Mesothelial cell of epicardium (in vitro differentiated cells): ENCODE data around the gene NFATC1. TPM values are rescaled to one million over a fixed set of nuclear protein-coding genes. Genes with fewer than 3 reads are reported as not detected.

Source experiments
- DNase-seq, 2 experiments: peaks; one replicate each; pipeline ENCODE4 v3.0.0; 2021; ENCODE audit warnings: low spot score in 2 of 2; ENCODE audit not compliant: unreplicated experiment in 2 of 2
- H3K27ac Mint-ChIP-seq: 2 replicates; pipeline ENCODE4 v1.8.0; 2021; ENCODE audit warnings: mixed read lengths
- H3K27me3 Mint-ChIP-seq: 2 replicates; pipeline ENCODE4 v1.8.0; 2021; ENCODE audit warnings: low read depth, mixed read lengths
- H3K36me3 Mint-ChIP-seq: 2 replicates; pipeline ENCODE4 v1.8.0; 2021; ENCODE audit warnings: mixed read lengths
- H3K4me1 Mint-ChIP-seq: 2 replicates; pipeline ENCODE4 v1.8.0; 2021; ENCODE audit warnings: mixed read lengths
- H3K4me3 Mint-ChIP-seq: 2 replicates; pipeline ENCODE4 v1.8.0; 2021; ENCODE audit warnings: mild to moderate bottlenecking, moderate library complexity, mixed read lengths
- H3K9me3 Mint-ChIP-seq: 2 replicates; pipeline ENCODE4 v1.8.0; 2021; ENCODE audit warnings: mixed read lengths
- total RNA-seq: library from RNA; stranded (reverse); gene quantifications from 3 replicates; pipeline ENCODE4 v1.2.1, GENCODE V29; 2021
- TF ChIP-seq, protein P1 (sequence below): fragments of 200-600 bp; sonication (generic); IDR thresholded peaks from one replicate; pipeline ENCODE4 v1.5.0; 2021; ENCODE audit warnings: antibody characterized with exemption; ENCODE audit not compliant: unreplicated experiment

Gene NFATC1
- total RNA-seq, 1 donor from 2014 or later: 13.4 TPM

DNA sequence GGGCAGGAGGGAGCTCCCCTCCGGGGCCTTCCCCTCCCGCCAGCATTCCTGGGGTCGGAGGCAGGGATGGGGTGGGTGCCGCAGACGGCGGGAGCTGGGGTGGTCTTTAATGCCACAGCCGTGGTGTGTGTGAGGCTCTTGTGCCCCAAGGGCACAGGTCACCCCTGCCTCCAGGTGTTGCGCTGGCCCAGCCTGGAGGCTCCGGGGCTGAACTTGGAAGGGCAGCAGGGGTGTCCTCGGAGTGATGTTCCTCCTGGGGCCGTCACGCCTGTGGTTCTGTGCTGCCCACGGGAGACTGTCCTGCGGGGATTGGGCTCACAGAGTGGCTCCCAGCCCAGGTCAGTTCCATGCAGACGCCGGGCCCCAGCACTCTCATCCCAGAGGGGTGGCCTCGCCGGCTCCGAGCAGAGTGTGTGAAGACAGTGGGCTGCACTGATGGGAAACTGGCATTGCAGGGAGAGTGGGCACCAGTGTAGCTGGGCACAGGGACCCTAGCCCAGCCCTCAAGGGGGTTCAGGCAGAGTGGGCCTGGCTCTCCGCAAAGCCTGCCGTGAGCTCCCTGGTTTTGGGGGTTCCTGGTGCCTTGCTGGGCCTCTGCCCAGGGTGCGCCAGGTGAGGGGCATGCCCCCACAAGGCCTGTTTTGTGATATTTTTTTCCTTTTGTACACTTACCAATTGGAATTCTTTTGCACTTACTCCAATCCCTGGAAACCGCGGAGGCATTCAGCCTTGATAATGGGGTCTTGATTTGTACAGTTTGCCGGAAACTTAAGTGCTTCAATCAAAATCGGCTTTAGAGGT lies 56.7 kb downstream of the NFATC1 start:
- no peaks in the 10 kb centered on the region for H3K4me1 Mint-ChIP-seq
- TF ChIP-seq, protein P1, sequence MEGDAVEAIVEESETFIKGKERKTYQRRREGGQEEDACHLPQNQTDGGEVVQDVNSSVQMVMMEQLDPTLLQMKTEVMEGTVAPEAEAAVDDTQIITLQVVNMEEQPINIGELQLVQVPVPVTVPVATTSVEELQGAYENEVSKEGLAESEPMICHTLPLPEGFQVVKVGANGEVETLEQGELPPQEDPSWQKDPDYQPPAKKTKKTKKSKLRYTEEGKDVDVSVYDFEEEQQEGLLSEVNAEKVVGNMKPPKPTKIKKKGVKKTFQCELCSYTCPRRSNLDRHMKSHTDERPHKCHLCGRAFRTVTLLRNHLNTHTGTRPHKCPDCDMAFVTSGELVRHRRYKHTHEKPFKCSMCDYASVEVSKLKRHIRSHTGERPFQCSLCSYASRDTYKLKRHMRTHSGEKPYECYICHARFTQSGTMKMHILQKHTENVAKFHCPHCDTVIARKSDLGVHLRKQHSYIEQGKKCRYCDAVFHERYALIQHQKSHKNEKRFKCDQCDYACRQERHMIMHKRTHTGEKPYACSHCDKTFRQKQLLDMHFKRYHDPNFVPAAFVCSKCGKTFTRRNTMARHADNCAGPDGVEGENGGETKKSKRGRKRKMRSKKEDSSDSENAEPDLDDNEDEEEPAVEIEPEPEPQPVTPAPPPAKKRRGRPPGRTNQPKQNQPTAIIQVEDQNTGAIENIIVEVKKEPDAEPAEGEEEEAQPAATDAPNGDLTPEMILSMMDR: no peak
- DNase-seq: no peak
- no peaks in the 10 kb centered on the region for H3K36me3 Mint-ChIP-seq
- no peak overlapping the region for H3K27ac Mint-ChIP-seq
- H3K27me3 Mint-ChIP-seq: no peaks in the 10 kb centered on the region
- no peak overlapping the region for H3K4me3 Mint-ChIP-seq
- H3K9me3 Mint-ChIP-seq: no peaks in the 10 kb centered on the region

DNA sequence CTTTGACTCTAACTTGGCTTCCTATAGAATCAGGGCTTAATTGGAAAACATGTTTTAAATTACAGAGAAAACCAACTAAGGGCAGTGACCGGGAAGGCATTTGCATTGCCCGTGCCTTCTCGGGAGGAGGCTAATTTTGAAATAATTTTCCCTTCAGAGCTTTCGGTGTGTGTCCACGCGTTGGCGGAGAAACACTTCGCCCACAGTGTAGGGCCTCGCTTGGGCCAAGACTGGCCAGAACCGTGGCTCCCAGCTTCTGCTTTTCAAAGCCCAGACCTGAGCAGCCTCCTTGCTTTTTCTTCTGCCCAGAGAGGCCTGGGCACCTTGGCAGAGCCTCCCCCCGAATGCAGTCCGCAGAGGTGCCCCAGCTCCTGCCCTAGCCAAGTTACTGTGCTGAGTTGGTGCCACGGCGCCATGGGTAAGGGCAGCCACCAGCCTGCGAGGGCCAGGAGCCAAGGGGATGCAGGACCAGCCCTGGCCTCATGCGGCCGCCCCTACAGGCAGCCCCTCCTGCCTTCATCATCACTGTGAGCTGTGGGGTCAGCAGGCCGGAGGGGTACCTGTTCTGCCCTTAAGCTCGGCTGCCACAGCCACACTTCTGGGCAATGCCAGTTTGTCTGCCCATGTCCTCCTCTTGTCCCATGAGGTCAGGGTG lies 57.4 kb downstream of the NFATC1 start:
- TF ChIP-seq, protein P1: no peak
- H3K4me1 Mint-ChIP-seq: no peaks in the 10 kb centered on the region

DNA sequence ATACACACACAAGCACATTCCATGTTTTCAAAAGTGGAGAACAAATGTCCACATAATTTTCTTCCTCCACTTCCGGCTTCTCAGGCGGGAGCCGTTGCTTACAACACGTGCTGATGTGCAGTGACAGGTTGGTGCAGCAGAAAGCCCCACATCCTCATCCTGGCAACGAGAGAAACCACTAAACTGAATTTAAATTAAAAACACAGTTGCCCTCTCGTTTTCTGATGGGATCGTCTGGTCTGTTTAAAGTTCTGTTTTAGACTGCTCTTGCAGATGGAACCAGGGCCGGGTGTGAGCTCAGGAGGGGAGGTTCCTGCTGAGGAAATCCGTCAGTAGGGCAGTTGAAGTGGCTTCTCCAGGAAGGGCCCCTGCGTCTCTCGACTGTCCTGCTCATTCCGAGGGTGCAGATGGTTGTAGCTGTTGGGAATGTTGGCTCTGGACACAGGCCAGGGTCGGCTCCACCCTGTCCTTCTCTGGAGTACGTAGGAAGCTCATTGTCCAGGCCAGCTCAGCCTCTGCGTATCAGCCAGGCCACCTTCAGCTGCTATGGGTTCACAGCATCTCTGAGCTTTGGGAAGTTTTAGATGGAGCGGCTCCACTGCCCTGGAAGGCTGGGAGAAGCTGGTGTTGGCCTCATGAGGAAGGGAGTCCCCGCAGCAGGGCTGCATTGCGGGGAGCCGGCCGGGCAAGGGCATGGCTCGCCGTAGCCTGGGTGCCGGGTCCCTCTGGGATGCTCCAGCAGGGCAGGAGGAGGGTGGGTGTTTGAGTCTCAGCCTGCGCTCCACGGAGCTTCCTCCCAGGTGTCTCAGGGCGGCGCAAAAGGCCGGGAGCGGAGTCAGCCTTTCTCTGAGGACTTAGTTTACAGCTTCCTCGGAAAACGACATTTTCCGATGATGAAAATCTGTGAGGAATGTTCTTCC lies 58.3 kb downstream of the NFATC1 start:
- no peaks in the 10 kb centered on the region for H3K4me1 Mint-ChIP-seq
- H3K27ac Mint-ChIP-seq: no peak overlapping the region
- no peaks in the 10 kb centered on the region for H3K36me3 Mint-ChIP-seq
- TF ChIP-seq, protein P1: no peak
- H3K27me3 Mint-ChIP-seq: no peaks in the 10 kb centered on the region
- no peak for DNase-seq
- no peaks in the 10 kb centered on the region for H3K9me3 Mint-ChIP-seq
- no peak overlapping the region for H3K4me3 Mint-ChIP-seq

More for the DNA sequence above, 57.4 kb downstream of the NFATC1 start:
- no peak for DNase-seq
- H3K36me3 Mint-ChIP-seq: no peaks in the 10 kb centered on the region
- H3K27ac Mint-ChIP-seq: no peak overlapping the region
- H3K9me3 Mint-ChIP-seq: no peaks in the 10 kb centered on the region
- no peak overlapping the region for H3K4me3 Mint-ChIP-seq
- H3K27me3 Mint-ChIP-seq: no peaks in the 10 kb centered on the region

- DNase-seq: no peak
- Mint-ChIP-seq H3K4me1 (peaks cover 8% of the 10 kb centered on the region), H3K27ac (no peak overlapping the region), H3K27me3 (no peaks in the 10 kb centered on the region), H3K36me3 (no peaks in the 10 kb centered on the region), H3K9me3 (no peaks in the 10 kb centered on the region), H3K4me3 (no peak overlapping the region)
- TF ChIP-seq, protein P1: no peak
Measured at GRCh38 chr18:79455261-79455660, 59.5 kb downstream of the NFATC1 start.

GRCh38 chr18:79456105-79456980 lies 60.6 kb downstream of the NFATC1 start:
- no peak for DNase-seq
- Mint-ChIP-seq H3K4me1 (peaks cover 9% of the 10 kb centered on the region), H3K4me3 (no peak overlapping the region), H3K9me3 (no peaks in the 10 kb centered on the region), H3K27me3 (no peaks in the 10 kb centered on the region), H3K36me3 (no peaks in the 10 kb centered on the region), H3K27ac (no peak overlapping the region)
- TF ChIP-seq, protein P1: no peak
